HPDE6-E6E7 (cell line): ENCODE results near the gene PNMT.

Experiments used
- DNase-seq: peaks from one replicate; pipeline ENCODE4 v3.0.0; 2011; ENCODE audit warnings: missing footprints; ENCODE audit errors: extremely low spot score

PNMT gene

DNA sequence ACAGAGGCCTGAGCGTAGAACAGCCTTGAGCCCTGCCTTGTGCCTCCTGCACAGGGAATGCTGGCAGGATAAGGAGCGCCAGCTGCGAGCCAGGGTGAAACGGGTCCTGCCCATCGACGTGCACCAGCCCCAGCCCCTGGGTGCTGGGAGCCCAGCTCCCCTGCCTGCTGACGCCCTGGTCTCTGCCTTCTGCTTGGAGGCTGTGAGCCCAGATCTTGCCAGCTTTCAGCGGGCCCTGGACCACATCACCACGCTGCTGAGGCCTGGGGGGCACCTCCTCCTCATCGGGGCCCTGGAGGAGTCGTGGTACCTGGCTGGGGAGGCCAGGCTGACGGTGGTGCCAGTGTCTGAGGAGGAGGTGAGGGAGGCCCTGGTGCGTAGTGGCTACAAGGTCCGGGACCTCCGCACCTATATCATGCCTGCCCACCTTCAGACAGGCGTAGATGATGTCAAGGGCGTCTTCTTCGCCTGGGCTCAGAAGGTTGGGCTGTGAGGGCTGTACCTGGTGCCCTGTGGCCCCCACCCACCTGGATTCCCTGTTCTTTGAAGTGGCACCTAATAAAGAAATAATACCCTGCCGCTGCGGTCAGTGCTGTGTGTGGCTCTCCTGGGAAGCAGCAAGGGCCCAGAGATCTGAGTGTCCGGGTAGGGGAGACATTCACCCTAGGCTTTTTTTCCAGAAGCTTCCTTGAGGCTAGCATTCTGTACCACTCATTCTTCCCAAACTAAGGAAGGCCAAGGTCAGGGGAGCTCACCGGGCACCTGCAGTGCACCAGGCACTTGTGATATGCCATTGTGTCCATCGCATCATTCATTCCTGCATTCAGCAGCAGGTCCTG, 1.9 kb downstream of the PNMT start:
- DNase-seq = no peak

DNA sequence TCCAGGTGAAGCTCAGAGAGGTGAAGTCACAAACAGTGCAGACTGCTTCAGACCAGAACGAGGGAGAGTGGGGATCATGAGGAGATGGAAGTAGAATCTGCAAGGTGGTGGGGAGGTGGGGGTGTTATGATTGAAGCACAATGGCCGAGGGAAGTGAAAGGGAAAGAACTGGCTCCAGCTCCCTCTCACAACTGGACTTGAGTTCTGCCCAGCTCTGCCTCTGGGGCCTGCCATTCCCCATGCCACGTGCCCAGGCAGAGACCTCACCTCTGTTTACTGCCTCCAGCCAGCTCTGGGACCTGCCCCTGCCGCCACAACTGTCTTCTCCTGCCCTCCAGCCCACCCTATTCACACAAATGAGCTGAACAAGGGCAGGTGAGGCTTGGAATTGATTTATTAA, 2.5 kb downstream of the PNMT start:
- no peak for DNase-seq

DNA sequence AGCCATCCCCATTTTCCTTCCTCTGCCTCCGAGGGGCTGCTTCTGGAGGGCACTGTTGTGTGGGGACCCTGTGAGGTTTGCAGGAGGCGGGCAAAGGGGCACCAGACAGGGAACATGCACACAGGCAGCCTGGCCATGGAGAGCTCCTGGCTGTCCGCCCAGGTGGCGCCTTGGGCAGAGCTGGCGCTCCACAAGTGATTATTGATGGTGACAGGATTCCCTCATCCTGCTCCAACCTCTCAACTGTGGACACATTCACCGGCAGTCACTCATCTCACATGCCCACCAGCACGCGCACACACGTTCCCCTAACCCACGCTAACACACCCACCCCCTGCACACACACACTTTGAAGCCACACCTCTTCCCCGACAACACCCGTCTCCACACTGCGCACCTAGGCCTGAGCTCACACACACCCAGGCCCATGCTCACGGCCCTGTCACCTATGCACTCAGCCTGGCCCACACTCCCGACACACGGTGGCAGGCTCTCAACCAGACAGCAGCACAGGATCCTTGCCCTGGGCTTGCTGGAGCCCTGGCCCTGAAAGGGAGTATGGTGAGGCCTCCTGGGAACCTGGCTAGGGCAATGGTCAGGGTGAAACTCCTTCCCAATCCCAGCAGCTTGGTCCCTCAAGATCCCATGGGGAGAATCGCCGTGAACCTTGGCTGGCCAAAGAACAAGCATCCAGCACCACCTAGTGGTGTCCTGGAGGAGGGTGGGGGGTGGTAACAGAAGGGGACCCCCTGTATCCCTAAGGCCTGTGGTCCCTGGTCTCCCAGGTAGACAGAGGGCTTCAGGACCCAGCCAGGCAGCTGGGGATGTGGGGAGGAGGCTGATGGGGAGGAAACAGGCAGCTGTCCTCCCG, 3.6 kb downstream of the PNMT start:
- peak; percentile 42 for DNase-seq

DNA sequence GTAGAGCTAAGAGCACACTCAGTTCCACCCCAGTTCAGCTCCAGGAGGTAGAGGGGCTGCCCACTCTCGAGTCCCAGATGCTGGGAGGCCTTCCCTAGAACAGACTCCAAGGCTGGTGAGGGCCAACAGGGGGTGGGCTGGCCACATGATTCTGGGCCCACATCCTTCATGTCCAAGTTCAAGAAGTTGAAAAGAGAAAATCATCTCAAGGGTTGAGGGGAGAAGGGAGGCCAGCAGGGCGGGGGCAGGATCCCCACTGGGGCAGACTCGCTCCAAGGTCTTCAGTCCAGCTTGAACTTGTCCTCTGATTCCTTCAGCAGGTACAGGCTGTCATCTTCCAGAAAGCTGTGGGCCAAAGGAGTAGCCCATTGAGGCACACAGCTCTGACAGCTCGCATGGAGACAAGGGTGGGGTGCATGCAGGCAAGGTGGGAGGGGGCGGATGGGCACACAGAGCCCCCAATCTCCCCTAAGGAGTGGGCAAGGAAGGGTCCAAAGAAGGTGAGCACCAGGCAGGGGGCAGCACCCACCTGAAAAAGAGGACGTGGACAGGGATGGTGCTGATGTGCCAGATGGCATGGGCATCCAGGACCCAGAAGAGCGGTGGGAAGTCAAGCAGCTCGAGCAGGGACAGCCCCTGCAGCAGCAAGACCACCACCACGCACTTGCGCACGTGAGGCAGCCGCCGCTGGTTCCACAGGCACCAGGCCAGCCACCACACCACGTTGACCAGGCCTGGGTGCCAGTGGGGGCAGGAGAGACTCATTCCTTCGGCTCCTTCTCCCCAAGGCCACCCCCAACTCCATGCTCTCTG, 4.5 kb downstream of the PNMT start:
- DNase-seq = no peak

DNA sequence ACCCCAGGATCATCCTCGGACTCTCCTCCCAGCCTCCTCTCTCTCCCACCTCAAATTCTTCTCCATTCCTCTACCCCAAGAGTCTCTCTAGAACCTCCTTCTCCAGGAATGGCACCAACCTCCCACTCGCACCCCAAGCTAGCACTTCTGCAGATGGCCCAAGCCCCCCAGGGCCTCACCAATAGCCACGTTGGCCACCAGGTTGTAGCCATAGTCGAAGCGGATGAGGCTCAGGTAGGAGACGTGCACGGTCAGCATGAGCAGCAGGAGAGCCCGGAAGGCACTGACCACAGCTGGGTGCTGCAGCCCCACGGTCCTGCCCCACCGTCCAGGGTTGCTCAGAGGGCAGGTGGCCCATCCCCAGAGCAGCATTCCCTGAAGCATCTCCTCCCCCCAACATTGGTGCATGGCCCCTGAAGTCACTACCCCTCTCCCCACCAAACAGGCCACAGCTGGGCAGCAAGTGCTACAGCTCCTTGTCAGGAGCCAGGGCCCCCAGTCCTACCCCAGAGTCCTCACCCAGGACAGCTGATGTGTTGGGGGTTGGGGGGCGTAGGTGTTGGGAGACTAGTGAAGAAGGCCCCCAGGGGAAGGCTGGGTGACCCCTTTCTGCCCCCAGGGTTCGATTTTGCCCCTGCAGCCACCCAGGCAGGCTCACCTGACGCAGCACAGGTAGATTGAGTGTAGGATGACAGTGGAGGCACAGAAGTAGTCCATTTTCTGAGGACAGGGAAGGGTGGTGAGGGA, 5.3 kb downstream of the PNMT start:
- DNase-seq = no peak

DNA sequence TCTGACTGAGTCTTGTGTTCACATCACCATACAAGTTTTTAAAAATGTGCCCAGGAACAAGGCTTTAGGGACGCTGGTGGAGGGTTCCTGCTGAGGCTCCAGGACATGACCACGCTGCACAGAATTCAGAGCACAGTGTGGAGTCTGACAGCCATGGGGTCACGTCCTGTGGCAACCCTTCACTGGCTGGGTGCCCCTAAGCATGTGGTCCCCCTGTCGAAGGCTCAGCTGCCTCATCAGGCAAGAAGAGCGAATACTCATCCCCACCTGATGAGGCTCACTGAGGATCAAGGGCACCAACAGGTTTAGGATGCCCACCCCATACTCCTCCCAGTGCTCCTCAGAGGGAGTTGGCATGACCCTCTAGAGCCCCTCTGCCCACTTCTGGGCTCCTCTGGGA, 5.9 kb downstream of the PNMT start:
- DNase-seq = no peak

DNA sequence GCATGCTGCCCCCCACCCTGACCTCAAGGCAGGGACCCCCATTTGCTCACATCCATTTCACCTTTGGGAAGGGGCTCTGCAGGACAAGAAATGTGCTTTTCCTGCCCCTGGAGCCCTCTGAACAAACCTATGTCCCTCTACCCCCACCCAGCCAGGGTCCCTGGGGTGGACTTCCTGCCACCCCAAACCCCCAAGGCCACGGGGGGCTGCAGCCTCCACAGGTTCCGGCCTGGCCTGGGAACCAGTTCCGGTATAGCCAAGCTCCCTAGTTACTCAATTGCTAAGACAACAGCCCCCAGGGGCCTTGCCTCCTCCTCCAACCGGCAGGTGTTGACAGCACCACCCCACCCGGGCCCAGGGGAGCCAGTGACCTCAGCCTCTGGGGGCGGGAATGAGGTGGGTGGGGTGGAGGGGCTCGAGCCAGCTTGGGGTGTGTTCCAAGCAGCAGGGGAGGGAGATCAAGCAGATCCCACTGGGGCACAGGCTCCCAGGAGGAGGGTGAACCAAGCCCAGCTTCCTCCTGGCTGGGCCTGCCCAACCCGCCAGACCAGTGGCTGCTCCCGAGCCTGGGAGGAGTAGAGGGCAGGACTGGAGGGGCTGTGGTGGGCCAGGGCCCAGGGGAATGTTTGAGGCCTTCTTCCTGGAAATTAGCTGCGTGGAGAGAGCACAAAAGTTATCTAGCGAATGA, 6.6 kb downstream of the PNMT start:
- DNase-seq = peak; percentile 41

DNA sequence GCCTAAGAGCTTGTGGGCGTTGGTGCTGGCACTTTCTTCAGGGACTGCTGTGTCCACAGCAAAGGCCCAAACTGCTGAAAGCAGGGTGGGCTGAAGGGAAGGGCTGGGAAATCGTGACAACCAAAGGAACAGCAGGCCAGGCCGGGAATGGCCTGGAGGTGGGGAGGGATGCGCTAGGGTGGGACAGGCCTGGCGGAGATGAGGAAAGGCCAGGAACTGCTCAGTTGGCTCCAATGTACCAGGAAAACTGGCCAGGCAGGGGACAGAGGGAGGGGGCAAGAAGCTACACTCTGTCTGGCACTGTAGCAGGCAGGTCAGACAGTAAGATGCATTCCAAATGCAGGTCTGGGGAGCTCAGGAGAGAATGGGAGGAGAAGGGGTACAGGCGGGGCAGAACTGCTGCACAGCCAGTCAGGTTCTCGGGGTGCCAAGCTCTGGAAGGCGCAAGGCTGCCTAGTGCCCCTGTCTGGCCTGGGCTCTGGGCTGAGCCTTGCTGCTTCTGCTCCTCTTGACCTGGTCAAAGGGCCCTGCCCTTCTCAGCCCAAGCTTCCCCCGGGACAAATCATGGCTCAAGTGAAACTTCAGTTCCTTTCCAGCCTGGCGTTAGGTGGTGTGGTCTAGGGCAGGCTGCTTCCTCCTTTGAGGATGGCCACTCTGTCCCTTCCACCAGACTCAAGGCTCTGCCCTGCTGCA, 7.3 kb downstream of the PNMT start:
- DNase-seq = no peak

DNA sequence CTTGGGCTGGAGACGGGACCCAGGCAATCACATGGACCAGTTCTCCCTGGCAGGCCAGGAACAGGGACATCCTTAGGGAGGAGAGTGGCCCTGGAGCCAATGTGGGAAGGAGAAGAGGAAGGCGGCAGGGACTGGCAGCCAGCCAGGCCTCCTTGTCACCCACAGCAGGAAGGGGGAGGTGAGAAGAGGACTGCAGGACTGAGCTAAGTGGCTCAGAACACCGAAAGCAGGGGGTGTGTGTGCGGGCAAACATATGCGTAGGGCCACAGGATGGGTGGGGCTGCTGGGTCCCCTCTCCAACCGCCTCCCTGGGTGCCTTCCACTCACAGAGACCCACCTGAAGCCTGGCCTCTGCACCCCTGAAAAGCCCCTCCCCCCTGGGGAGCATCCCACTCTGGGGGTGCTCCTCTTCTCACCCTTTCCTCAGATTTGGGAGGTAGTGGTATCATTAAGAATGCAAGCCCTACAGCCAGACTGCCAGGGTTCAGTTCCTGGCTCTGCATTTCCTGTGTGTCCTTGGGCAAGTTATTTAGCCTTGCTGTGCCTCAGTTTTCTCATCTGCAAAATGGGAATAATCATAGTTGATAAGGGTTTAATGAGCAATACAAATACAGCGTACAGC, 8.1 kb downstream of the PNMT start:
- DNase-seq = no peak

DNA sequence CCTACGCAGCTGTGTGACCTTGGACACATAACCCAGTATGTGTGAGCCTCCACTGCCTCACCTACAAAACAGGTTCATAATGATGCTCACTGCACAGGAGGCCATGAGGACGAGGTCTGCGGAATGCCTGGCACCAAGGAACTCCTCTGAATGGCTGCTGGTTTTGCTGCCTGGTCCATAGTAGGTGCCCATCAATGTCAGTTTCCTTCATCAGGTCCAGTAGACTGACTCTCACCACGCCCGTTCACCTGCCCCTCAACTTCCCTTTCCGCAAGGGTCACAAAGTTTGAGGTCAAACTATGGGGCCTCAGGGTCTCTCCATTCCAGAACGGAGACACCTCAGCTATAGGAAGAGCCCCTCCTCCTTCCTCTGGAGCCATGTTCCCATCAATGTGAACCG, 8.8 kb downstream of the PNMT start:
- DNase-seq = no peak

DNA sequence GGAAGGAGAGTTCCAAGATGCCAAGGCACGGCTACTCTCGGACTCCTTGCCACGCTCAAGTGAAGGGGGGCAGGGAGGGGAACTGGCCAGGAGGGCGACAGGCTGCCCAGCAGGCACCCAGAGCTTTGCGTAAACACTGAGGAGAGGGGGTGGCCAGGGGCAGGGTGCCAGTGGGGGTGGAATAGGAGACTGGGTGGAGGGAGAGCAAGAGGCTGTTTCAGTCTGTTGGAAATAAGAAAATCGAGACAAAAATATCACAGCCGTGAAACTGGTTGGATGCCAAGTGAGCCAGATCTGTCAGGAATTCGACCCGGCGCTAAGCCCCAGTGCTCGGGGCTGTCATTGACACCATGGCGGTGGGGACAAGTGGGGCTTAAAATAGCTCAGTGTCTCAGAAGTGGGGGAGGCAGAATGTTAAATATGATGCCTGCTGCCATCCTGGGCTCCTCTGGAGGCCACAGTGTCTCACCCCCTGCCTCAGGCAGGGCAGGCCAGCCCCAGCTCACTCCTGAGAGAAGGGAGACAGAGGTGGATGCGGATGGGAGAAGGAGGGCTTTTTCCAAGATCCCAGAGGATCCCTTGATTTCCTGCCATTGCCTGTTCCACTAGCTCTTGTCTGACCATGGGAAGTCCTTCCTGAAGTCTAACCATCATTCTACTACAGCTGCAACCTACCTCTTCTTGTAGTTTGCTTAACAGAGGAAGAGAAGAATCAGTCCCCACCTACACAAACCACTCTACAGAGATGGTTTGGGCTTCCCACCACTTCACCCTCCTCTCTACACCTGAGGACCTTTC, 9.5 kb downstream of the PNMT start:
- no peak for DNase-seq

DNA sequence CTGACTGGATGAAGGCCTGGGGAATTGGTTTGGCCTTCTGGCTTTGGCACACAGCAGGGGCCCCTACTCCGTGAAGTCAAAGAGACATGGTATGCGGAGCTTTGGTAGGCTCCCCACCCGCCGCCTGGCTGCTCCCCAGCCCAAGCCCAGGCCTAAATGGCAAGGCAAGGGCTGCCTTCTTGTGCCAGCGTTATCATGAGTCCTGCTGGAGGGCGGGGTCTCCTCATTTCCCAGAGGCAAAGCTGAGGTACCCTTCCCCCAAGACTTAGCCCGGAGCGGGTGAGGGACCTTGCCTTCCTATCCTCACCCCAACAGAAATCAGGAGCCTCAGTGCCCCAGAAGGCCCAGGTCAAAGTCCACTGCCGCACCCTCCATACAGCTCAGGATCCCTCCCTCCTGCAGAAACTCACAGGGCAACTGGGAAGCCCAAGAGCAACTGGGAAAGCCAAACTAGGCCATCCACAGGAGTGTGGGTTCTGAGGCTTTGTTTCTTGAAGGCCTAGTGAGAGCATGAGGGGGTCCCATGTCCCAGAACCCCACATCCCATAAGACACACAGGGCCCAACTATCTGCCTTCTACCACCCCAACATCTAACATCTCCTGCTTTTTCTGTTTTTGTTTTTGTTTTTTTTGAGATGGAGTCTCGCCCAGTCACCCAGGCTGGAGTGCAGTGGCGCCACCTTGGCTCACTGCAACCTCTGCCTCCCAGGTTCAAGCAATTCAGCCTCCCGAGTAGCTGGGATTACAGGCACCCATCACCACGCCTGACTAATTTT, 10.3 kb downstream of the PNMT start:
- DNase-seq = no peak

DNA sequence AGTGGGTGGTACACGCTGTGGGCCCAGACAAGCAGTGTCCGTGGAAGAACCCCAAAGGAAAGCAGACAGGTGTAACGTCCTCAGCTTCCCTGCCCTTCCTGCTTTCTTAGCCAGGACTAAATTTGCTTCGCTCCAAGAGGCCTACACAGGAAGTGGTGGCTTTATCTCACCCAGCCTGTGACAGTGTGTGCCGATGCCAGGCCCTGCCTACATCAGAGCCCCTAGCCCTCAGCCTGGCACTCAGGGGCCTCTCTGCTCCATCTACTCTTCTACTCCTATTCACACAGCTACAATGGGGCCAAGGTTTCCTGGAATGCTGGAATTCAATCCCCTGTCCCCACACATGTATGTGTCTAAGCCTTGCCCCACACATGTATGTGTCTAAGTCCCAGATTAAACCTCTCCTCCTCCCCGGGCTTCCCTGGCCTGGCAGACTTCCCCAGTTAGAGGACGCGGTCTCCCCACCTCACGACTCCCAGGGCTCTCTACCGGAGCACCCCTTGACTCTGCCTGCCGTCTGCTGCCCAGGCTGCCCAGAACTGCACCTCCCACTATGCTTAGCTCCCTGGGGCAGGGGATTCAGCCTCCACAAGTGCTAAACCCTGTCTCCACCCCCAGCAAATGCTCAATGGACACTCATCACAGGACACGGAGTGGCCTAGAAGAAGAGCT, 11.4 kb downstream of the PNMT start:
- no peak for DNase-seq

DNA sequence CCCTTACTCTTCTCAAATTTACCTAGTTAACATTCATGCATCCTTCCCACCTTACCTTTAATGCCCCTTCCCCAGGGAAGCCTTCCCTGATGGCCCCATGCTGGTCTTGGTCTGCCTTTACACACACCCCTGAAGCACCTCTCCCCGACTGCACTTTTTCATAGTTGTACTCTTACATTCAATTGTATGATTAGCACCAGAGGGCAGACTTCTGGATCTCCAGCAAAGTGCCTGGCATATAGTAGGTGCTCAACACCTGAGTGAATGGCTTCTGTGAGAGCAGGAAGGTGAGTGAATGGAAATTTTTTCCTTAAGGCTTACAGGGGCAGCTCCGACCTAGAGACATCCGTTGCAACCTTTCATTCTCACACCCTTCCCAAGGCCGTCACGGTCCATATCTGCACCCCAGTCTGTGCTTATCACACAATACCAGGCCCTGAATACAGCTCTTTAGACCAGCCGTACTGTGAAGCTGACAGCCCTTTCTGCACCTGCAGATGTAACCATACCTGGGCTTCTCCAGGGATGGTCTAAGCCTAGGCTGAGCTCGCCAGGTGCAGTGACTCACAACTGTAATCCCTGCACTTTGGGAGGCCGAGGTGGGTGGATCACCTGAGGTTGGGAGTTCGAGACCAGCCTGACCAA, 15.2 kb downstream of the PNMT start:
- no peak for DNase-seq

DNA sequence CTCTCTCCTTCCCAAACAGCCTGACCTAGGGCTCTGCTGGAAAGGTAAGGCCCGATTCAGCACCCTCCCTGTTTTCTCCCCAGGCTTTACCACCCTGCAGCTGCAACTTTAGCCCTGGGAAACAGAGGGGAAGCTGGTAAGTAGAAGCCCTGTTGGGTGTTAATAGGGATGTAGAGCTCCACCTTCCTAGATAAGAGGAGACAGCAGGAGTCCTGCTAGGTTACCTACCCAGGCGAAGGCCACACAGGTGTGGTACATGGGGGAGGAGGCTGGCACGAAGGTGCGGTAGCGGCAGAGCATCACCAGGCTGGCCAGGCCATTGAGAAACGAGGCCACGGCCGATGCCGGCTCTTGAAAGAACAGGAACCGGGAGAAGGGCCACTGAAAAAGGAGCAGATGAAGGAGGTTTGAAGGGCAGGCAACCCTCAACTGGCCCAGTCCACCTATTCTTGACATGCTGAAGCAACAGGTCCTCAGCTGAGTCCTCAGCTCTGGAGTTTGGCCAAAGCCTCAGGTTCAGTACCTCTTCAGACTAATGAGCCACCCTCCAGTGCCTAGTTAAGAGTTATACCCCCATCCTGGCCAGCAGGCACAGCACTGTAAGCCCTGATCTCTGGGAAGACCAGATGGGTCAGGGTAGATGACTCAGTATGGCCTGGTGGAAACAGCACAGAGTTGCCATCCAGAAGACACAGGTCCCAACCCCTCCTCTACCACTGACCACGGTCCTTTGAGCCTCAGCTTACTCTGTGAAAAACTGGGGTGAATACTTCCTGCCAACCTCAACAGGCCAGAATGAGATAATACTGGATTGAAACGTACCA, 16.3 kb downstream of the PNMT start:
- no peak for DNase-seq

DNA sequence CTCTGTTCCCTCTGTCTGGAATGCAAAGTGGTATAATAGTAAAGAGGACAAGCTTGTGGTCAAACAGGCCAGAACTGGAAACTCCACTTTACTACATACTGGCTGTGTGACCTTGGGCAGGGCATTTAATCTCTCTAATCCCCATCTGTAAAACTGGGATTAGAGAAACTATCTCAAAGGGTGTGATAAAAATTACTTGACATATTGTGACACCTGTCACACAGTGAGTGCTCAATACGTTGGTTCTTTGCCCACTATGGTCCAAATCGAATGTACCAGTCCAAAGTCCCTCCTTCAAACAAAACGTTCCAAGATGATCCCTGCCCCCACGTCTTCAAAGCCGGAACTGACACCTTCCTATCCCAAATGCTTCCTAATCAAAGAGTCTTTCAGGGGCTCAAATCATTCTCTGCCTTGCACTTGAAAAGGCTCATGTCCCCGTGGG, 18.9 kb downstream of the PNMT start:
- no peak for DNase-seq
